A549 (cell line): ENCODE data around the gene USP20.

Source experiments
- ATOH8 ChIP-seq: fragments of 250-450 bp; sonication (Bioruptor Pico); IDR thresholded peaks from 2 replicates; pipeline ENCODE4 v1.5.0; 2020; ENCODE audit warnings: low read depth, mild to moderate bottlenecking, moderate library complexity
- CEBPB ChIP-seq, 2 experiments: fragments of >200 bp in 1 of 2; sonication (Bioruptor Twin) in 1 of 2; formaldehyde crosslinking in 1 of 2; IDR thresholded peaks; 2 replicates each; pipeline ENCODE4 v1.6.1; 2012 to 2016
- CTCF ChIP-seq: fragments of >200 bp; sonication (Bioruptor Twin); formaldehyde crosslinking; IDR thresholded peaks from 3 replicates; pipeline ENCODE4 v1.5.1; 2016
- ELK1 ChIP-seq: fragments of 150-350 bp; IDR thresholded peaks from 2 replicates; pipeline ENCODE4 v1.6.1; 2014; ENCODE audit warnings: low read depth, mild to moderate bottlenecking, low read length
- JUNB ChIP-seq: fragments of >200 bp; sonication (Bioruptor Twin); formaldehyde crosslinking; IDR thresholded peaks from 2 replicates; pipeline ENCODE4 v1.6.1; 2016
- POLR2A ChIP-seq: IDR thresholded peaks from 2 replicates; pipeline ENCODE4 v1.6.1; 2012; ENCODE audit warnings: mild to moderate bottlenecking, low read length
- RAD21 ChIP-seq, 2 experiments: fragments of >200 bp in 1 of 2; sonication (Bioruptor Twin) in 1 of 2; formaldehyde crosslinking in 1 of 2; IDR thresholded peaks in 1 of 2; conservative IDR thresholded peaks in 1 of 2; 2 replicates in 1 of 2; 3 replicates in 1 of 2; pipeline ENCODE4 v1.6.1; 2012 to 2018; ENCODE audit warnings: inconsistent platforms in 1 of 2
- RCOR1 ChIP-seq: fragments of 150-350 bp; IDR thresholded peaks from 2 replicates; pipeline ENCODE4 v1.6.1; 2014; ENCODE audit warnings: antibody characterized with exemption, low read length, low read depth
- REST ChIP-seq: fragments of 200-600 bp; sonication (generic); IDR thresholded peaks from 2 replicates; pipeline ENCODE4 v1.6.1; 2016; ENCODE audit warnings: antibody characterized with exemption, mild to moderate bottlenecking, moderate library complexity
- SMC3 ChIP-seq: fragments of >200 bp; sonication (Bioruptor Twin); formaldehyde crosslinking; IDR thresholded peaks from 3 replicates; pipeline ENCODE4 v1.6.1; 2018; ENCODE audit warnings: inconsistent platforms
- ZNF302 ChIP-seq: fragments of 250-450 bp; sonication (Bioruptor Pico); IDR thresholded peaks from 2 replicates; pipeline ENCODE4 v1.9.0; 2021; ENCODE audit warnings: inconsistent platforms, mild to moderate bottlenecking, moderate library complexity

GRCh38 chr9:129839324-129840023 lies 4.2 kb downstream of the USP20 start:
- no peak for TF ChIP-seq JUNB
- TF ChIP-seq POLR2A = no peak
- TF ChIP-seq RAD21 (conservative IDR thresholded peaks at IDR 0.05 in 1 of 2, IDR thresholded peaks at IDR 0.05 in 1 of 2) = no peak
- TF ChIP-seq CTCF = no peak
- TF ChIP-seq RCOR1 = no peak
- no peak for TF ChIP-seq CEBPB (IDR thresholded peaks at IDR 0.05)
- TF ChIP-seq ATOH8 (CRISPR knock-in tag) = no peak
- TF ChIP-seq ELK1 = no peak
- no peak for TF ChIP-seq ZNF302 (CRISPR knock-in tag)
- TF ChIP-seq SMC3 = no peak
- no peak for TF ChIP-seq REST
